HepG2 (cell line): Measurements from ENCODE around the gene PMEL. TPM values are rescaled to one million over a fixed set of nuclear protein-coding genes. Genes with fewer than 3 reads are reported as not detected.

ENCODE experiments used
- ATAC-seq: fragments of 200-7000 bp; cut with Tn5 transposase; 3 replicates; pipeline ENCODE4 v1.9.1; 2020; ENCODE audit warnings: mild to moderate bottlenecking, moderate library complexity
- BruUV-seq: library from RNA; stranded (reverse); fragments of 400-500 nt; replicated peaks from 2 replicates; lab custom pipeline; 2021; lab: Mats Ljungman, UMichigan
- CTCF ChIA-PET: fragments of 300-600 bp; formaldehyde crosslinking; extraction: SDS; loops from one replicate; lab custom pipeline; 2021; ENCODE audit warnings: low total read pairs, inconsistent platforms, low intra/inter-chr PET ratio; lab: Yijun Ruan, JAX
- POLR2A ChIA-PET: fragments of 350-600 bp; sonication (Branson Sonifier 250); formaldehyde crosslinking; loops from one replicate; lab custom pipeline; 2020; ENCODE audit warnings: antibody characterized with exemption, inconsistent platforms; lab: Yijun Ruan, JAX
- DNase-seq: peaks from one replicate; pipeline ENCODE4 v3.0.0-alpha.2; 2015; ENCODE audit warnings: low spot score
- FAIRE-seq: peaks from 3 replicates; lab custom pipeline; 2011; peaks lifted over from hg19 to GRCh38; lab: Jason Lieb, UNC
- H2AFZ ChIP-seq: one replicate; pipeline ENCODE4 v1.6.1; 2011; ENCODE audit warnings: low read length, inconsistent platforms
- H3K27ac ChIP-seq: fragments of 300-600 bp; 3 replicates; pipeline ENCODE4 v1.8.0; 2011; ENCODE audit warnings: mixed run types, mild to moderate bottlenecking, mixed read lengths, low read length, inconsistent platforms; ENCODE audit not compliant: insufficient read depth; ENCODE audit errors: extremely low read length
- H3K27me3 ChIP-seq, 2 experiments: fragments of 200-600 bp in 1 of 2; 2 replicates in 1 of 2; 3 replicates in 1 of 2; pipeline versions ENCODE4 v1.6.0 to v1.8.0; 2011; ENCODE audit warnings: low read length in 2 of 2, mild to moderate bottlenecking in 2 of 2, moderate library complexity in 2 of 2, inconsistent platforms in 1 of 2; ENCODE audit not compliant: insufficient read depth in 2 of 2, control insufficient read depth in 1 of 2
- H3K36me3 ChIP-seq, 2 experiments: fragments of 200-600 bp in 1 of 2; replicated peaks in 1 of 2; 2 replicates in 1 of 2; 3 replicates in 1 of 2; pipeline versions ENCODE4 v1.5.1 to v1.8.0; 2011; ENCODE audit warnings: low read length in 2 of 2, inconsistent platforms in 1 of 2; ENCODE audit not compliant: insufficient read depth in 2 of 2, control insufficient read depth in 1 of 2
- H3K4me1 ChIP-seq: 2 replicates; pipeline ENCODE4 v1.5.1; 2012; ENCODE audit warnings: low read length, inconsistent platforms; ENCODE audit not compliant: insufficient read depth
- H3K4me2 ChIP-seq: 2 replicates; pipeline ENCODE4 v1.6.0; 2011; ENCODE audit warnings: low read depth, low read length, inconsistent platforms
- H3K4me3 ChIP-seq, 3 experiments: fragments of 200-600 bp in 1 of 3; sonication (generic), shearing (Covaris generic) in 1 of 3; replicated peaks in 1 of 3; 2 replicates each; pipeline ENCODE4 v1.5.1; 2011 to 2016; ENCODE audit warnings: low read length in 3 of 3, inconsistent platforms in 2 of 3, low read depth in 2 of 3, mild to moderate bottlenecking in 2 of 3, control low read depth in 1 of 3, mixed read lengths in 1 of 3; ENCODE audit not compliant: insufficient read depth in 1 of 3
- H3K79me2 ChIP-seq: one replicate; pipeline ENCODE4 v1.6.1; 2011; ENCODE audit warnings: low read length, inconsistent platforms; ENCODE audit not compliant: insufficient read depth
- H3K9ac ChIP-seq: 2 replicates; pipeline ENCODE4 v1.6.0; 2011; ENCODE audit warnings: mild to moderate bottlenecking, low read depth, low read length, inconsistent platforms; ENCODE audit not compliant: insufficient read depth
- H3K9me3 ChIP-seq: 2 replicates; pipeline ENCODE4 v1.5.1; 2012; ENCODE audit warnings: mild to moderate bottlenecking, low read length
- H4K20me1 ChIP-seq: 2 replicates; pipeline ENCODE4 v1.6.0; 2011; ENCODE audit warnings: inconsistent platforms, mild to moderate bottlenecking, low read length, moderate library complexity; ENCODE audit not compliant: insufficient read depth
- DMTF1 ChIP-seq: sonication (generic); formaldehyde crosslinking; IDR thresholded peaks from 2 replicates; pipeline ENCODE4 v1.4.0; 2020; ENCODE audit warnings: mild to moderate bottlenecking, missing genetic modification reagents
- HDAC2 ChIP-seq: sonication (generic); formaldehyde crosslinking; IDR thresholded peaks from 2 replicates; pipeline ENCODE4 v1.4.0; 2020; ENCODE audit warnings: missing genetic modification reagents
- JDP2 ChIP-seq: sonication (generic); formaldehyde crosslinking; IDR thresholded peaks from 2 replicates; pipeline ENCODE4 v1.8.1; 2022; ENCODE audit warnings: missing genetic modification reagents, borderline replicate concordance
- WGBS: methylation state at CpG from one replicate; pipeline ENCODE4 v1.1.6; 2017; ENCODE audit warnings: low lambda C conversion rate; 5-methylcytosine and 5-hydroxymethylcytosine counted together
- in situ Hi-C: cut with HindIII; loops from 2 replicates; pipeline ENCODE4 v1.10.0; 2017; ENCODE audit warnings: low pct_unique_long_range_greater_than_20kb; ENCODE audit not compliant: extremely low pct_ligation_motif_present
- intact Hi-C: fragments of 100-400 bp; cut with micrococcal nuclease; formaldehyde crosslinking; loops from one replicate; pipeline ENCODE4 v1.10.0; 2022; ENCODE audit not compliant: unreplicated experiment
- polyA plus RNA-seq, 8 experiments: library from polyadenylated mRNA; depleted of rRNA in 3 of 8; stranded (reverse) in 7 of 8; unstranded in 1 of 8; fragments of >200 nt; fragmentation: Illumina TruSeq in 4 of 8; extraction: Trizol in 4 of 8; gene quantifications; 2 replicates each; pipeline versions ENCODE4 v1.2.1 to v1.2.3, GENCODE V29; 2011 to 2016; ENCODE audit warnings: low read depth in 4 of 8, missing spikeins in 1 of 8, mixed read lengths in 1 of 8; ENCODE audit not compliant: insufficient read depth in 1 of 8
- total RNA-seq, 5 experiments: library from RNA; depleted of rRNA; stranded (reverse); fragments of >200 nt; fragmentation: Illumina TruSeq; extraction: Trizol; gene quantifications; 2 replicates each; pipeline ENCODE4 v1.2.3, GENCODE V29; 2016; ENCODE audit warnings: low read depth in 1 of 5

PMEL gene
- total and polyA plus RNA-seq, 2 of the 13 experiments (the other 11 are each of a cell fraction or from before 2014, with no cell fraction given): 0.49 to 3.3 TPM

GRCh38 chr12:55906056-55906455, 59.8 kb downstream of the PMEL start:
- ChIA-PET POLR2A (no interaction called here), CTCF (no interaction called here)
- WGBS: 84% methylated on average over 1 of the region's 1 CpG
- Histone ChIP-seq H3K4me2 (no peak overlapping the region), H3K36me3 (peaks cover 3 to 17% of the 10 kb centered on the region in 2 experiments; a peak in 2 of 5 replicates), H3K9ac (no peak overlapping the region), H3K79me2 (peaks cover 2% of the 10 kb centered on the region), H3K9me3 (no peaks in the 10 kb centered on the region), H3K27me3 (no peaks in the 10 kb centered on the region), H3K4me3 (no peak overlapping the region), H2AFZ (no peak overlapping the region), H4K20me1 (no peaks in the 10 kb centered on the region; the same call in 1 of the 2 replicates), H3K4me1 (peaks cover 27% of the 10 kb centered on the region), H3K27ac (no peak overlapping the region)
- BruUV-seq: no TSS peak
- intact Hi-C loops: no loop called here
- FAIRE-seq (no peak), DNase-seq (no peak), ATAC-seq (no peak)
- TF ChIP-seq DMTF1 (no peak), JDP2 (CRISPR knock-in tag) (no peak), HDAC2 (CRISPR knock-in tag) (no peak)
- in situ Hi-C loops: no loop called here

Other genes starting within 250 kb of the PMEL start
- gene BLOC1S1, start 250.0 kb downstream of the PMEL start, total RNA-seq (2016; rRNA removed; fragmentation: Illumina TruSeq; extraction: Trizol): 95.3 and 99.7 TPM in 2 replicates
- gene BLOC1S1, start 250.0 kb downstream of the PMEL start, polyA plus RNA-seq (2011; rRNA removed): 50.5 and 55.1 TPM in 2 replicates
- gene RDH5, start 245.6 kb downstream of the PMEL start, total RNA-seq (2016; rRNA removed; fragmentation: Illumina TruSeq; extraction: Trizol): 1.0 and 2.6 TPM in 2 replicates
- 5.7 TPM in 2 replicates for gene RDH5, start 245.6 kb downstream of the PMEL start, polyA plus RNA-seq (2011; rRNA removed)
- 134 and 277 TPM in 2 replicates for gene CD63, start 237.0 kb downstream of the PMEL start, total RNA-seq (2016; rRNA removed; fragmentation: Illumina TruSeq; extraction: Trizol)
- gene CD63, start 237.0 kb downstream of the PMEL start, polyA plus RNA-seq (2011; rRNA removed): 211 and 234 TPM in 2 replicates
- 1.4 and 1.5 TPM in 2 replicates for gene GDF11, start 222.9 kb downstream of the PMEL start, total RNA-seq (2016; rRNA removed; fragmentation: Illumina TruSeq; extraction: Trizol)
- 0.63 and 1.0 TPM in 2 replicates for gene GDF11, start 222.9 kb downstream of the PMEL start, polyA plus RNA-seq (2011; rRNA removed)
- 95.4 and 137 TPM in 2 replicates for gene SARNP, start 148.3 kb downstream of the PMEL start, total RNA-seq (2016; rRNA removed; fragmentation: Illumina TruSeq; extraction: Trizol)
- 46.4 and 59.0 TPM in 2 replicates for gene SARNP, start 148.3 kb downstream of the PMEL start, polyA plus RNA-seq (2011; rRNA removed)
- 14.8 and 28.6 TPM in 2 replicates for gene ORMDL2, start 148.0 kb downstream of the PMEL start, total RNA-seq (2016; rRNA removed; fragmentation: Illumina TruSeq; extraction: Trizol)
- 24.0 and 30.2 TPM in 2 replicates for gene ORMDL2, start 148.0 kb downstream of the PMEL start, polyA plus RNA-seq (2011; rRNA removed)
- gene DNAJC14, start 136.5 kb downstream of the PMEL start, total RNA-seq (2016; rRNA removed; fragmentation: Illumina TruSeq; extraction: Trizol): 22.4 and 23.9 TPM in 2 replicates
- 4.3 and 6.4 TPM in 2 replicates for gene DNAJC14, start 136.5 kb downstream of the PMEL start, polyA plus RNA-seq (2011; rRNA removed)
- gene MMP19, start 123.1 kb downstream of the PMEL start, total RNA-seq (2016; rRNA removed; fragmentation: Illumina TruSeq; extraction: Trizol): 0.07 TPM in 1 of 2 replicates, not detected in the other
- 0.08 and 0.16 TPM in 2 replicates for gene MMP19, start 123.1 kb downstream of the PMEL start, polyA plus RNA-seq (2011; rRNA removed)
- 51.8 and 57.9 TPM in 2 replicates for gene PYM1, start 38.1 kb downstream of the PMEL start, total RNA-seq (2016; rRNA removed; fragmentation: Illumina TruSeq; extraction: Trizol)
- gene PYM1, start 38.1 kb downstream of the PMEL start, polyA plus RNA-seq (2011; rRNA removed): 40.7 and 44.0 TPM in 2 replicates
- 2.4 and 2.7 TPM in 2 replicates for gene DGKA, start 34.9 kb downstream of the PMEL start, total RNA-seq (2016; rRNA removed; fragmentation: Illumina TruSeq; extraction: Trizol)
- 5.4 and 7.6 TPM in 2 replicates for gene DGKA, start 34.9 kb downstream of the PMEL start, polyA plus RNA-seq (2011; rRNA removed)
- gene CDK2, start 788 bp upstream of the PMEL start, total RNA-seq (2016; rRNA removed; fragmentation: Illumina TruSeq; extraction: Trizol): 47.5 and 52.0 TPM in 2 replicates
- 42.0 and 52.6 TPM in 2 replicates for gene CDK2, start 788 bp upstream of the PMEL start, polyA plus RNA-seq (2011; rRNA removed)
- gene RAB5B, start 8.0 kb upstream of the PMEL start, total RNA-seq (2016; rRNA removed; fragmentation: Illumina TruSeq; extraction: Trizol): 26.0 and 33.1 TPM in 2 replicates
- 68.3 and 70.4 TPM in 2 replicates for gene RAB5B, start 8.0 kb upstream of the PMEL start, polyA plus RNA-seq (2011; rRNA removed)
- gene SUOX, start 31.2 kb upstream of the PMEL start, total RNA-seq (2016; rRNA removed; fragmentation: Illumina TruSeq; extraction: Trizol): 23.9 and 24.6 TPM in 2 replicates
- 25.9 and 28.9 TPM in 2 replicates for gene SUOX, start 31.2 kb upstream of the PMEL start, polyA plus RNA-seq (2011; rRNA removed)
- 0.58 and 0.76 TPM in 2 replicates for gene IKZF4, start 55.0 kb upstream of the PMEL start, total RNA-seq (2016; rRNA removed; fragmentation: Illumina TruSeq; extraction: Trizol)
- 2.2 TPM in 2 replicates for gene IKZF4, start 55.0 kb upstream of the PMEL start, polyA plus RNA-seq (2011; rRNA removed)
- 421 and 486 TPM in 2 replicates for gene RPS26, start 75.9 kb upstream of the PMEL start, total RNA-seq (2016; rRNA removed; fragmentation: Illumina TruSeq; extraction: Trizol)
- 137 and 150 TPM in 2 replicates for gene RPS26, start 75.9 kb upstream of the PMEL start, polyA plus RNA-seq (2011; rRNA removed)
- gene ERBB3, start 114.1 kb upstream of the PMEL start, total RNA-seq (2016; rRNA removed; fragmentation: Illumina TruSeq; extraction: Trizol): 55.2 and 93.6 TPM in 2 replicates
- gene ERBB3, start 114.1 kb upstream of the PMEL start, polyA plus RNA-seq (2011; rRNA removed): 358 and 371 TPM in 2 replicates
- 240 and 281 TPM in 2 replicates for gene PA2G4, start 138.5 kb upstream of the PMEL start, total RNA-seq (2016; rRNA removed; fragmentation: Illumina TruSeq; extraction: Trizol)
- 115 and 147 TPM in 2 replicates for gene PA2G4, start 138.5 kb upstream of the PMEL start, polyA plus RNA-seq (2011; rRNA removed)
- 4,012 and 4,443 TPM in 2 replicates for gene RPL41, start 150.6 kb upstream of the PMEL start, total RNA-seq (2016; rRNA removed; fragmentation: Illumina TruSeq; extraction: Trizol)
- gene RPL41, start 150.6 kb upstream of the PMEL start, polyA plus RNA-seq (2011; rRNA removed): 6,595 and 7,670 TPM in 2 replicates
- gene ZC3H10, start 152.2 kb upstream of the PMEL start, total RNA-seq (2016; rRNA removed; fragmentation: Illumina TruSeq; extraction: Trizol): 1.9 and 2.3 TPM in 2 replicates
- 0.70 and 0.98 TPM in 2 replicates for gene ZC3H10, start 152.2 kb upstream of the PMEL start, polyA plus RNA-seq (2011; rRNA removed)
- gene ESYT1, start 162.2 kb upstream of the PMEL start, total RNA-seq (2016; rRNA removed; fragmentation: Illumina TruSeq; extraction: Trizol): 30.1 and 66.9 TPM in 2 replicates
- 71.0 and 80.1 TPM in 2 replicates for gene ESYT1, start 162.2 kb upstream of the PMEL start, polyA plus RNA-seq (2011; rRNA removed)
- gene MYL6B, start 186.5 kb upstream of the PMEL start, total RNA-seq (2016; rRNA removed; fragmentation: Illumina TruSeq; extraction: Trizol): 75.7 and 76.5 TPM in 2 replicates
- 81.4 and 88.7 TPM in 2 replicates for gene MYL6B, start 186.5 kb upstream of the PMEL start, polyA plus RNA-seq (2011; rRNA removed)
- 1,192 and 1,778 TPM in 2 replicates for gene MYL6, start 192.3 kb upstream of the PMEL start, total RNA-seq (2016; rRNA removed; fragmentation: Illumina TruSeq; extraction: Trizol)
- 983 and 1,127 TPM in 2 replicates for gene MYL6, start 192.3 kb upstream of the PMEL start, polyA plus RNA-seq (2011; rRNA removed)
- gene SMARCC2, start 223.4 kb upstream of the PMEL start, total RNA-seq (2016; rRNA removed; fragmentation: Illumina TruSeq; extraction: Trizol): 13.1 and 21.3 TPM in 2 replicates
- 21.0 and 24.1 TPM in 2 replicates for gene SMARCC2, start 223.4 kb upstream of the PMEL start, polyA plus RNA-seq (2011; rRNA removed)